ENCODE measurements around the gene NME2. TPM values are rescaled to one million over a fixed set of nuclear protein-coding genes. Genes with fewer than 3 reads are reported as not detected.

NME2 gene
- total and polyA plus RNA-seq, 4 donors = 90.2 to 777 (median 658) TPM

DNA sequence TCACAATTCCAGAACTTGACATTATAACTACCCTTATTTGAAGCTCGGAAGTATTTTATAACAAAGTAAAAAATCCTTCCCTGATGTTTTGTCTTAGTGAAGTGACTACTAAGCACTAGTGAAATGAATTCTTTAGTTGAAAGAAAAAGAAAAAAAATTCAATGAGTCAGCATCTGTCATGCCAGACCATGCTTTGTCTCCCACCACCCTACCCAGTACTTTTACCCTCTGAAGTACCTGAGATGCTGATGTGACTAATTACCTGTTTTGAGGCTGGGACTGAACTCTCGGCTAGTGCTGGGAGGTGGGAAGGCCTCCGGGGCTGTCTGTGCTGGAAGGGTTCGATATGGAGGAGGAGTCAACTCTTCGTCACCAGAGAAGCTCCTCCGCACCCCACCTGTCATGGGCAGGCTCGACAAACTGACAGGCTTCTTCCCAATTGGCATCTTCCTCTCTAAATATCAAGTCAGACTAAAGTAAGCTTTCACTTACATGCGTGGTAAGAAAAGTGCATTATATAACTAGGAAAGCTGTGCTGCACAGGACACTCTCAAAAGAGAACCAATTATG lies 19.6 kb downstream of the NME2 start:
- H3K4me3 ChIP-seq = no peak overlapping the region
- H3K4me1 ChIP-seq (ENCODE audit: control insufficient read depth in 5 of 5, insufficient read depth in 5 of 5, low read length in 5 of 5) = peaks cover 0 to 7% (median 0%) of the 10 kb centered on the region in 5 donors
- no peak for ATAC-seq (ENCODE audit: insufficient read depth, low FRiP score)
- DNase-seq = no peak
- no peaks in the 10 kb centered on the region for H3K27me3 ChIP-seq (ENCODE audit: control insufficient read depth in 3 of 3, insufficient read depth in 3 of 3, low read length in 2 of 3)
- H3K36me3 ChIP-seq (ENCODE audit: control insufficient read depth in 4 of 4, insufficient read depth in 4 of 4, low read length in 4 of 4) = peaks cover 5 to 46% (median 18%) of the 10 kb centered on the region in 4 donors
- TF ChIP-seq CTCF (IDR thresholded peaks at IDR 0.05; ENCODE audit: control extremely low read depth, extremely low read depth) = no peak
- H3K27ac ChIP-seq (ENCODE audit: low read depth in 1 of 2, low read length in 1 of 2) = no peak overlapping the region
- no peaks in the 10 kb centered on the region for H3K9me3 ChIP-seq (ENCODE audit: control insufficient read depth in 4 of 4, insufficient read depth in 3 of 4, low read length in 3 of 4)
- no peak overlapping the region for H3K9ac ChIP-seq (ENCODE audit: insufficient read depth in 1 of 2, low read length in 2 of 2)
- 94 to 95% methylated on average over 8 of the region's 8 CpGs for WGBS, 2 donors

GRCh38 chr17:51188271-51188833 lies 22.1 kb downstream of the NME2 start:
- peaks cover 2 to 45% (median 18%) of the 10 kb centered on the region in 4 donors for H3K36me3 ChIP-seq (ENCODE audit: control insufficient read depth in 4 of 4, insufficient read depth in 4 of 4, low read length in 4 of 4)
- H3K27me3 ChIP-seq (ENCODE audit: control insufficient read depth in 3 of 3, insufficient read depth in 3 of 3, low read length in 2 of 3) = no peaks in the 10 kb centered on the region
- ATAC-seq (ENCODE audit: insufficient read depth, low FRiP score) = no peak
- no peak overlapping the region for H3K9ac ChIP-seq (ENCODE audit: insufficient read depth in 1 of 2, low read length in 2 of 2)
- peaks cover 0 to 7% (median 0%) of the 10 kb centered on the region in 5 donors for H3K4me1 ChIP-seq (ENCODE audit: control insufficient read depth in 5 of 5, insufficient read depth in 5 of 5, low read length in 5 of 5)
- no peak for TF ChIP-seq CTCF (IDR thresholded peaks at IDR 0.05; ENCODE audit: control extremely low read depth, extremely low read depth)
- no peak overlapping the region for H3K4me3 ChIP-seq
- H3K27ac ChIP-seq (ENCODE audit: low read depth in 1 of 2, low read length in 1 of 2) = no peak overlapping the region
- H3K9me3 ChIP-seq (ENCODE audit: control insufficient read depth in 4 of 4, insufficient read depth in 3 of 4, low read length in 3 of 4) = no peaks in the 10 kb centered on the region
- peak; percentile 24 to 86 (median 78) for DNase-seq
- WGBS, 2 donors = 85 to 92% methylated on average over 6 to 9 of the region's 9 CpGs

GRCh38 chr17:51189162-51189561 lies 23.0 kb downstream of the NME2 start:
- H3K27me3 ChIP-seq (ENCODE audit: control insufficient read depth in 3 of 3, insufficient read depth in 3 of 3, low read length in 2 of 3) = no peaks in the 10 kb centered on the region
- no peak overlapping the region for H3K4me3 ChIP-seq
- no peak overlapping the region for H3K27ac ChIP-seq (ENCODE audit: low read depth in 1 of 2, low read length in 1 of 2)
- ATAC-seq (ENCODE audit: insufficient read depth, low FRiP score) (no peak), DNase-seq (no peak)
- H3K36me3 ChIP-seq (ENCODE audit: control insufficient read depth in 4 of 4, insufficient read depth in 4 of 4, low read length in 4 of 4) = peaks cover 7 to 47% (median 19%) of the 10 kb centered on the region in 4 donors
- TF ChIP-seq CTCF (IDR thresholded peaks at IDR 0.05; ENCODE audit: control extremely low read depth, extremely low read depth) = no peak
- peaks cover 0 to 7% (median 0%) of the 10 kb centered on the region in 5 donors for H3K4me1 ChIP-seq (ENCODE audit: control insufficient read depth in 5 of 5, insufficient read depth in 5 of 5, low read length in 5 of 5)
- no peak overlapping the region for H3K9ac ChIP-seq (ENCODE audit: insufficient read depth in 1 of 2, low read length in 2 of 2)
- H3K9me3 ChIP-seq (ENCODE audit: control insufficient read depth in 4 of 4, insufficient read depth in 3 of 4, low read length in 3 of 4) = no peaks in the 10 kb centered on the region
